ENCODE data around the gene SEMA5A. TPM values are rescaled to one million over a fixed set of nuclear protein-coding genes. Genes with fewer than 3 reads are reported as not detected.

Gene SEMA5A
- total RNA-seq, 3 donors from 2014 or later = 0.03 to 0.26 (median 0.14) TPM

DNA sequence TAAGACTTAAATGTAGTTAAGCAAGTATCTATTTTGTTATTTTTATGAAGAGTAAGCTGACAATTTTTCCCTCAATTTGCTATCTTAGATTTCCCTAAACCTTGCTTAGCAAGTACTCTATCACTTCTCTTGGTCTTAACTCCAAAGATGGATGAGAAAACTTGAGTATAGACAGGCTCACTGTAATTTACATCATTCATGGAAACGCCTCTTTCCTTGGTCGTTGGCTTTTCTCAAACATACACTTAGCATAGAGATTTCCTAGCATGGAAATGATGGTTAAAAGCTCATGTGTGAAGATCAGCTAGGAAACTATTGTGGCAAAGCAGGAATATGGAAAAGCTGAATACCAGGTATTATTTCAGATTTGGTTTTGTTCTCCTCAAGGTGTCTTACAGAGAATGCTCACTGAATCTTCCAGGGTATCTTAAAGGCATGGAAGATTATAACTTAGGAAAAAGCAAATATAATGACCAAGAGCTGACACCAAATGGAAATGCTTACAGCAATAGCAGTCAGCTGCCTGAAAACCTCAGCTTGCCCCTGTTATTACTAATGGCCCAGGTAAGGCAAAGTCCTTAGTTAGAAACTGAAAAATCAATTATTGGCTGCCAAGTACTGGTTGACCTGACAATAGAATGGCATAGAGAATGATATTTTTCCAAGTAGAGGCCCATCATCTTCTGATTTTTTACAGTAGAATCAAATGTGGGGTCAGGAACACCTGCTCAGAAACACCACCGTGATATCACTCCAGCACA is 84.8 kb downstream of the SEMA5A start:
- no peaks in the 10 kb centered on the region for H3K36me3 Mint-ChIP-seq (ENCODE audit: insufficient read depth)
- H3K4me1 Mint-ChIP-seq (ENCODE audit: low read depth) = no peaks in the 10 kb centered on the region
- peaks cover 4% of the 10 kb centered on the region for H3K9me3 Mint-ChIP-seq
- H3K27me3 Mint-ChIP-seq (ENCODE audit: low read depth) = no peaks in the 10 kb centered on the region
- no peak for ATAC-seq
- DNase-seq = no peak
- no peak overlapping the region for H3K4me3 Mint-ChIP-seq

DNA sequence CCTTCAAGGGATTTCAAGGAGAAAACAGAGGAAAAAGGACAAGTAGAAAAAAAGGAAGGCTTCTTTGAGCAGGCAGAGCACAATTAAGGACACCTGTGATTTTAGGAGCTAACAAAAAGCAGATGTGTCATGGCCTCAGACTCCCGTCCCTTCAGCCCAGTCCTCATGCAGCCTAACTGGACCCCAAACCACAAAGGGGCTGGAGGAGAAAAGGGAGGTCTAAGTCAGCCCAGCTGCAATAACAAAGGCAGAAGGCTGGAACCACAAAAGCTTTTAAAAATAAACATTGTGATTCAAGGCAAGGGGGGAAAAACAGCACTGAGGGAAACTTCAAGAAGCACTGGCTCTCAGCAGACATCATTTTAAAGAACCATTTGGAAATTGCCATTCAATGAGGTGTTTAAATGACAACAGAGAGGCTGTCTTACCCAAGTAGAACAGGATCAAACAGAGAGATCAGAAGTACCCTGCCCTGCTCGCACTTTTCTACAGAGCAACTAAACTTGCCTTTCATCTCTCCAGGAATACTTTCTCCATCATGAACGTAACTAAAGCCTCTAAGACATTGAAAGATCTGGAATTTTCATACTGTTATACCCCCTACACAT is 89.3 kb downstream of the SEMA5A start:
- H3K27me3 Mint-ChIP-seq (ENCODE audit: low read depth) = no peaks in the 10 kb centered on the region
- peaks cover 4% of the 10 kb centered on the region for H3K9me3 Mint-ChIP-seq
- ATAC-seq (no peak), DNase-seq (no peak)
- H3K36me3 Mint-ChIP-seq (ENCODE audit: insufficient read depth) = no peaks in the 10 kb centered on the region
- no peaks in the 10 kb centered on the region for H3K4me1 Mint-ChIP-seq (ENCODE audit: low read depth)
- H3K4me3 Mint-ChIP-seq = no peak overlapping the region

- no peaks in the 10 kb centered on the region for H3K36me3 Mint-ChIP-seq (ENCODE audit: insufficient read depth)
- H3K27me3 Mint-ChIP-seq (ENCODE audit: low read depth) = no peaks in the 10 kb centered on the region
- no peaks in the 10 kb centered on the region for H3K4me1 Mint-ChIP-seq (ENCODE audit: low read depth)
- peaks cover 4% of the 10 kb centered on the region for H3K9me3 Mint-ChIP-seq
- H3K4me3 Mint-ChIP-seq = no peak overlapping the region
- no peak for DNase-seq
- no peak for ATAC-seq
These were observed 89.9 kb downstream of the SEMA5A start for GRCh38 chr5:9455826-9456434.

GRCh38 chr5:9454491-9454890 is 91.4 kb downstream of the SEMA5A start:
- Mint-ChIP-seq H3K36me3 (ENCODE audit: insufficient read depth) (no peaks in the 10 kb centered on the region), H3K27me3 (ENCODE audit: low read depth) (no peaks in the 10 kb centered on the region), H3K4me3 (no peak overlapping the region), H3K9me3 (peaks cover 4% of the 10 kb centered on the region), H3K4me1 (ENCODE audit: low read depth) (no peaks in the 10 kb centered on the region)
- no peak for DNase-seq
- ATAC-seq = no peak

DNA sequence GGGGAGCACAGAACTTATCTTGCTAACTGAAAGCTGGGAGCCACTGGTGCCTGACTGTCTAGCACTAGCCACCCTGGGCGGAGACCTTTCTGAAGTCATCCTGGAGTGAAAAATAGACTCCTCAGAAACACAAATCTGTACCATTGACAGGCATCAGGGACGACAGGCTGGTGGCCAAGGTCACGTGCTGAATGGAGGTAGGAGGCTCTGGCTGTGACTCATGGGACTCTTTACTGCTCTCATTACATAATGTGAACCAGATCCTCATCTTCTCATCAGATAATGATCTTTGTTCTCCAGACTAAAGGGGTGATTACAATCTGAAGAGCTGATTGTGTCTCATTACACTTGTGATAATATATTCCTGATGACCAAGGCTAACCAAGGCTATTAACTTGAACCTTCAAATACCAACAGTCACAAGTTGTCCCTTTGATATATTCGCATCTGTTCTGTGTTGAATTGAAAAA is 91.8 kb downstream of the SEMA5A start:
- Mint-ChIP-seq H3K4me1 (ENCODE audit: low read depth) (no peaks in the 10 kb centered on the region), H3K9me3 (peaks cover 8% of the 10 kb centered on the region), H3K36me3 (ENCODE audit: insufficient read depth) (no peaks in the 10 kb centered on the region), H3K27me3 (ENCODE audit: low read depth) (no peaks in the 10 kb centered on the region), H3K4me3 (no peak overlapping the region)
- no peak for DNase-seq
- ATAC-seq = no peak

DNA sequence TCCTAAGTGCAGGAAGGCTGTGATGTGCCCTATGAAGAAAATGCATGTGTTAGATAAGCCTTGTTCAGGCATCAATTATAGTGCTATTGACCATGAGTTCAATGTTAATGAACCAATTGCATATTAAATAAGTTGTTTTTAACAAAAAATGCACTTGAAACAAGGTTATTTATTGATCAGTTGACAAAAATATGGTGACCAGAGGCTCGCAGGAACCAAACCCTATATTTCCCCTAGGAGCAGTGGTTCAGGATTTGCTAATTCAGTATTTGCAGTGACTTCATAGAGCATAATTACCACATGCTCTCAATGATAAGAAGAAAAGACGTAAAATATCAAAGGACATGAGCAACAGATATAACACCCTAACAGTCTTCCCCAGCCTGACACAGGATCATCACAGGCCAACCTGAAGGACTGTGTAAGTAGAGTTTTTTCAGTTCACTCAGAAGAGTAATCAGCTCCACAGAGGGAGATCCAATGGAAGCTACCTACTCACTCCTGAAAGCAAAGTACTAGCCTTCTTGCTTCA is 92.3 kb downstream of the SEMA5A start:
- H3K36me3 Mint-ChIP-seq (ENCODE audit: insufficient read depth) = no peaks in the 10 kb centered on the region
- no peak overlapping the region for H3K4me3 Mint-ChIP-seq
- DNase-seq = no peak
- no peaks in the 10 kb centered on the region for H3K4me1 Mint-ChIP-seq (ENCODE audit: low read depth)
- no peaks in the 10 kb centered on the region for H3K27me3 Mint-ChIP-seq (ENCODE audit: low read depth)
- H3K9me3 Mint-ChIP-seq = peaks cover 13% of the 10 kb centered on the region
- no peak for ATAC-seq

- Mint-ChIP-seq H3K4me3 (no peak overlapping the region), H3K36me3 (ENCODE audit: insufficient read depth) (no peaks in the 10 kb centered on the region), H3K9me3 (peaks cover 10% of the 10 kb centered on the region), H3K27me3 (ENCODE audit: low read depth) (no peaks in the 10 kb centered on the region), H3K4me1 (ENCODE audit: low read depth) (no peaks in the 10 kb centered on the region)
- DNase-seq (no peak), ATAC-seq (no peak)
These were observed 93.7 kb downstream of the SEMA5A start for GRCh38 chr5:9452181-9452580.

DNA sequence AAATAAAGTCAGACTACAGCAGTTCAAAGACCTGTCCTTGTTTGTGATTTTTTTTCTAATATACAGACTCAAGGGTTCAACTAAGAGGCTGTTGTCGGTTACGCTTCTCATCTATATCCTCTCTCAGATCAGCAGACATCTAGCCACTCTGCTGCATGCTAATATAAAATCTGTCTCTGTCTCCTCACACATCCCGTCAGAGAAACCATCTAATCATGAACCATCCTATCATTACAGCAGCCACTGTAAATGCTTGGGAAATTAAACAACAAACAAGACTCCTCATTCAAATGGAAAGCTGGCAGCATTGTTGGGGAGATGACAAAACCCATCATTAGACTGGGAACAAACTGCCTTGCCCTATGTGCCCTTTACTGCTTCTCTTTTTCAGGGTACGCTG is 94.8 kb downstream of the SEMA5A start:
- ATAC-seq (no peak), DNase-seq (no peak)
- no peak overlapping the region for H3K4me3 Mint-ChIP-seq
- H3K9me3 Mint-ChIP-seq = peaks cover 10% of the 10 kb centered on the region
- no peaks in the 10 kb centered on the region for H3K36me3 Mint-ChIP-seq (ENCODE audit: insufficient read depth)
- no peaks in the 10 kb centered on the region for H3K27me3 Mint-ChIP-seq (ENCODE audit: low read depth)
- H3K4me1 Mint-ChIP-seq (ENCODE audit: low read depth) = no peaks in the 10 kb centered on the region

DNA sequence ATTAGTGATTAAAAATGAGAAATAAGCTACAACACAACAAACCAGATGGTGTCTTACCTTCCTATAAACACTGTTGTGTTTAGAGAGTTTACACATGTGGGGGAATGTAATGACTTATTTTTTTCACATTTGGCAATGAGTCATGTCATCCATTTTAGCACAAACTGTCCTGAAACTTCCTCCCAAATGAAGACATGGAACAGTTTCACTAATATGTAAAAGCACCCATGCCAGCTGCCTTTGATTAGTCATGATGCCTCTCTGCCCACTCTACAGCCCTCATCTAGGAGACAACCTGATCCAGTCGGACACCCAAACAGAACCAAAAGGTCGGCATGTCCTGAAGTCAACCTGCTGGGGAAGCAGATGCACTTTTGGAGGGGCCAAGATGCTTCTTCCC is 98.2 kb downstream of the SEMA5A start:
- Mint-ChIP-seq H3K27me3 (ENCODE audit: low read depth) (no peaks in the 10 kb centered on the region), H3K9me3 (peaks cover 16% of the 10 kb centered on the region), H3K36me3 (ENCODE audit: insufficient read depth) (no peaks in the 10 kb centered on the region), H3K4me1 (ENCODE audit: low read depth) (no peaks in the 10 kb centered on the region), H3K4me3 (no peak overlapping the region)
- DNase-seq (no peak), ATAC-seq (no peak)

- Mint-ChIP-seq H3K36me3 (ENCODE audit: insufficient read depth) (no peaks in the 10 kb centered on the region), H3K4me3 (no peak overlapping the region), H3K9me3 (peaks cover 16% of the 10 kb centered on the region)
These were observed 100.0 kb downstream of the SEMA5A start for GRCh38 chr5:9445826-9446388.

GRCh38 chr5:9444346-9444745 is 101.5 kb downstream of the SEMA5A start:
- no peak for ATAC-seq
- Mint-ChIP-seq H3K36me3 (ENCODE audit: insufficient read depth) (no peaks in the 10 kb centered on the region), H3K4me3 (no peak overlapping the region)

More at GRCh38 chr5:9445826-9446388, 100.0 kb downstream of the SEMA5A start:
- Mint-ChIP-seq H3K27me3 (ENCODE audit: low read depth) (no peaks in the 10 kb centered on the region), H3K4me1 (ENCODE audit: low read depth) (no peaks in the 10 kb centered on the region)
- ATAC-seq (no peak), DNase-seq (no peak)

DNA sequence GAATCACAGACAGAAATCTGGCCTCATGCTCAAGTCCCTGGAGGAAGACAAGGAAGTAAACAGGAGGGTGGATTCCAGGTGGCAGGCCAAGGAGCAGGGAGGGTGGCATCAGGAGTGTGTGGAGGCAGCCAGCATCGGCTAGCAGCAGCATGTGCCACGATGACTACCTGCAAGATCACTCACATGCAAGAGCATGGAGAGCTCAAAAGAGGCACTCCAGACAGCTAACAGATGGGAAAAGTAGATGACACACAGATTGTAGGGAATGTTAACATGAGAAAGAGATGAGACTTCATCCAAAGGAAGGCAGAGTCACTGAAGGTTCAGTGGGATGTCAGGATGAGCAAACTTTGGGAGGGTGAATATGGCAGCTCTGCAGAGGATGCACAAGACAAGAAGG is 104.3 kb downstream of the SEMA5A start:
- no peak overlapping the region for H3K4me3 Mint-ChIP-seq
- ATAC-seq = no peak
- peaks cover 6% of the 10 kb centered on the region for H3K9me3 Mint-ChIP-seq
- H3K36me3 Mint-ChIP-seq (ENCODE audit: insufficient read depth) = no peaks in the 10 kb centered on the region
- DNase-seq = no peak
- H3K4me1 Mint-ChIP-seq (ENCODE audit: low read depth) = no peaks in the 10 kb centered on the region
- no peaks in the 10 kb centered on the region for H3K27me3 Mint-ChIP-seq (ENCODE audit: low read depth)

More at GRCh38 chr5:9444346-9444745, 101.5 kb downstream of the SEMA5A start:
- Mint-ChIP-seq H3K9me3 (peaks cover 15% of the 10 kb centered on the region), H3K27me3 (ENCODE audit: low read depth) (no peaks in the 10 kb centered on the region), H3K4me1 (ENCODE audit: low read depth) (no peaks in the 10 kb centered on the region)
- DNase-seq = no peak

- Mint-ChIP-seq H3K4me3 (no peak overlapping the region), H3K4me1 (ENCODE audit: low read depth) (no peaks in the 10 kb centered on the region), H3K27me3 (ENCODE audit: low read depth) (no peaks in the 10 kb centered on the region), H3K9me3 (peaks cover 6% of the 10 kb centered on the region), H3K36me3 (ENCODE audit: insufficient read depth) (no peaks in the 10 kb centered on the region)
- DNase-seq (no peak), ATAC-seq (no peak)
These were observed 105.4 kb downstream of the SEMA5A start for GRCh38 chr5:9440517-9440916.

DNA sequence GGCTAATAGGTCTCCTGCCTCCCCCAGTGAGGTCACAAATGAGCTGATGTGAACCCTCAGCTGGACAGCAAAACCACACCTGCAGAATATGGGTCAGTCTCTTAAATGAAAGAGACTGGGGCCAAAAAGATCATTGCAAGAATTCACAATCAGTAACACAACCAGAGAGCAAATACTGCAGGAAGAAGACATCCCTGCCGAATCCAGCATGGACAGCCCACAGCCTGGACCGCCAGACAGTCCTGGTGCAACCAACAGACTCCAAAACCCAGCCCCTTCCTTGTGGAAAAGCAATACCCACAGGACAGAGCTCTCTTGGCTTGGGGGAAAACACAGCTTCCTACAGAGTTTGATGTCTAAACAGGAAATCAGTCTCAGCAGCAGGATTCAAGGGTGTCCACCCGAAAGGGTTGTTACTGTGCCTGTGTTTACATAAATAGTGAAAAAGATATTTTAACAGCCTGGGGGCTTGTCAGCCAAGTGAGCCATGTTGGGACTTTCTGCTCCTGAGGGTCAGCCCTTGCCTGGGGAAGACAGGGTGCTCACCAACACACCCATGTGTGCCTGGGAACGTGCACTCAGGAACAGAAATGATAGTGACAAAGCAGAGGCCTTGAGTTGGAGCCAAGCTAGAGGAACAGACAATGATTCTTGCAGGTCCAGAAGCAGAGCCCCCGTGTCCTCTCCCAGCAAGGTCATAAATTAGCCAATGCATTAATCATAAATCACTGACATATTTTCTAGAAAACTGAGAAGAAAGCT is 106.2 kb downstream of the SEMA5A start:
- H3K27me3 Mint-ChIP-seq (ENCODE audit: low read depth) = no peaks in the 10 kb centered on the region
- no peaks in the 10 kb centered on the region for H3K36me3 Mint-ChIP-seq (ENCODE audit: insufficient read depth)
- no peak overlapping the region for H3K4me3 Mint-ChIP-seq
- H3K9me3 Mint-ChIP-seq = peaks cover 6% of the 10 kb centered on the region
- no peak for ATAC-seq
- DNase-seq = no peak
- H3K4me1 Mint-ChIP-seq (ENCODE audit: low read depth) = no peaks in the 10 kb centered on the region

All from activated T-cell treated with anti-CD3 and anti-CD28 coated beads, Interleukin-2, amount 50 U/mL, for 4 hours (primary cell).